H9 (cell line): Measurements from ENCODE around the gene PARM1. TPM values are rescaled to one million over a fixed set of nuclear protein-coding genes. Genes with fewer than 3 reads are reported as not detected.

Experiments used
- DNase-seq: peaks from one replicate; pipeline ENCODE4 v3.0.0-alpha.2; 2017
- H2AFZ ChIP-seq: one replicate; pipeline ENCODE4 v1.6.1; 2013; ENCODE audit warnings: mild to moderate bottlenecking, low read length, control low read depth, moderate library complexity
- H2AK5ac ChIP-seq: 2 replicates; pipeline ENCODE4 v1.6.1; 2013; ENCODE audit warnings: low read length, control low read depth, mixed read lengths; ENCODE audit not compliant: insufficient read length
- H2BK120ac ChIP-seq: one replicate; pipeline ENCODE4 v1.6.1; 2013; ENCODE audit warnings: low read depth, mild to moderate bottlenecking, low read length, control low read depth, inconsistent platforms; ENCODE audit not compliant: poor library complexity, severe bottlenecking
- H2BK12ac ChIP-seq: 2 replicates; pipeline ENCODE4 v1.6.1; 2013; ENCODE audit warnings: low read length, control low read depth, mixed read lengths, low read depth; ENCODE audit not compliant: insufficient read length
- H2BK15ac ChIP-seq: 2 replicates; pipeline ENCODE4 v1.6.1; 2013; ENCODE audit warnings: low read depth, low read length, control low read depth
- H2BK20ac ChIP-seq: one replicate; pipeline ENCODE4 v1.6.1; 2013; ENCODE audit warnings: low read depth, mild to moderate bottlenecking, low read length, control low read depth, inconsistent platforms; ENCODE audit not compliant: poor library complexity, severe bottlenecking
- H2BK5ac ChIP-seq: 2 replicates; pipeline ENCODE4 v1.6.1; 2013; ENCODE audit warnings: low read length, control low read depth, mixed read lengths; ENCODE audit not compliant: insufficient read length
- H3K14ac ChIP-seq: 2 replicates; pipeline ENCODE4 v1.6.1; 2013; ENCODE audit warnings: low read length, control low read depth; ENCODE audit not compliant: insufficient read depth
- H3K18ac ChIP-seq: 2 replicates; pipeline ENCODE4 v1.6.1; 2013; ENCODE audit warnings: low read depth, mild to moderate bottlenecking, mixed read lengths, low read length, control low read depth; ENCODE audit not compliant: insufficient read length
- H3K23ac ChIP-seq: 2 replicates; pipeline ENCODE4 v1.6.1; 2013; ENCODE audit warnings: low read length, control low read depth, mixed read lengths, low read depth; ENCODE audit not compliant: insufficient read length
- H3K23me2 ChIP-seq: 2 replicates; pipeline ENCODE4 v1.6.1; 2013; ENCODE audit warnings: low read depth, mild to moderate bottlenecking, mixed read lengths, low read length, control low read depth; ENCODE audit not compliant: insufficient read length, poor library complexity, severe bottlenecking
- H3K27ac ChIP-seq: 2 replicates; pipeline ENCODE4 v1.5.1; 2013; ENCODE audit warnings: low read length, control low read depth, mixed read lengths, low read depth; ENCODE audit not compliant: insufficient read length
- H3K27me3 ChIP-seq: 2 replicates; pipeline ENCODE4 v1.6.1; 2013; ENCODE audit warnings: low read length, control low read depth, inconsistent platforms; ENCODE audit not compliant: insufficient read depth
- H3K4ac ChIP-seq: 2 replicates; pipeline ENCODE4 v1.6.1; 2013; ENCODE audit warnings: low read depth, mild to moderate bottlenecking, control low read depth, inconsistent platforms, low read length, moderate library complexity
- H3K4me1 ChIP-seq: 2 replicates; pipeline ENCODE4 v1.6.1; 2013; ENCODE audit warnings: low read length, control low read depth, inconsistent platforms; ENCODE audit not compliant: insufficient read depth
- H3K4me2 ChIP-seq: 2 replicates; pipeline ENCODE4 v1.6.1; 2013; ENCODE audit warnings: low read length, control low read depth, mixed read lengths; ENCODE audit not compliant: insufficient read length, insufficient read depth
- H3K56ac ChIP-seq: 2 replicates; pipeline ENCODE4 v1.6.1; 2013; ENCODE audit warnings: low read depth, mild to moderate bottlenecking, mixed read lengths, low read length, control low read depth; ENCODE audit not compliant: insufficient read length
- H3K79me1 ChIP-seq: 2 replicates; pipeline ENCODE4 v1.6.1; 2013; ENCODE audit warnings: low read depth, mild to moderate bottlenecking, moderate library complexity, low read length, control low read depth, inconsistent platforms; ENCODE audit not compliant: insufficient read depth, poor library complexity, severe bottlenecking
- H3K79me2 ChIP-seq: 2 replicates; pipeline ENCODE4 v1.6.1; 2013; ENCODE audit warnings: low read length, control low read depth, inconsistent platforms; ENCODE audit not compliant: insufficient read depth
- H3K9ac ChIP-seq: 2 replicates; pipeline ENCODE4 v1.6.1; 2013; ENCODE audit warnings: low read length, control low read depth, mixed read lengths; ENCODE audit not compliant: insufficient read length; ENCODE audit errors: extremely low read depth
- H3K9me3 ChIP-seq: one replicate; pipeline ENCODE4 v1.6.1; 2013; ENCODE audit warnings: low read depth, low read length, inconsistent platforms; ENCODE audit not compliant: control insufficient read depth
- H3T11ph ChIP-seq: one replicate; pipeline ENCODE4 v1.6.1; 2013; ENCODE audit warnings: mild to moderate bottlenecking, low read length, control low read depth, inconsistent platforms
- H4K20me1 ChIP-seq: one replicate; pipeline ENCODE4 v1.6.1; 2013; ENCODE audit not compliant: control insufficient read depth, insufficient read length, insufficient read depth
- H4K5ac ChIP-seq: 2 replicates; pipeline ENCODE4 v1.6.1; 2013; ENCODE audit warnings: low read depth, mild to moderate bottlenecking, mixed read lengths, low read length, control low read depth; ENCODE audit not compliant: insufficient read length
- H4K8ac ChIP-seq: replicated peaks from 2 replicates; pipeline ENCODE4 v1.6.1; 2013; ENCODE audit warnings: low read length, control low read depth, mixed read lengths, low read depth; ENCODE audit not compliant: insufficient read length
- H4K91ac ChIP-seq: 2 replicates; pipeline ENCODE4 v1.6.1; 2013; ENCODE audit warnings: low read depth, mild to moderate bottlenecking, moderate library complexity, mixed read lengths, low read length, control low read depth; ENCODE audit not compliant: insufficient read length
- H3K27ac Mint-ChIP-seq, 3 experiments: 2 replicates in 2 of 3; 3 replicates in 1 of 3; pipeline ENCODE4 v1.8.0; 2020 to 2021; ENCODE audit warnings: mixed read lengths in 3 of 3, mild to moderate bottlenecking in 1 of 3, moderate library complexity in 1 of 3
- H3K27me3 Mint-ChIP-seq: 2 replicates; pipeline ENCODE4 v1.8.0; 2021; ENCODE audit warnings: low read depth, mild to moderate bottlenecking, moderate library complexity, mixed read lengths
- H3K36me3 Mint-ChIP-seq, 3 experiments: 2 replicates in 2 of 3; 3 replicates in 1 of 3; pipeline ENCODE4 v1.8.0; 2020 to 2021; ENCODE audit warnings: low read depth in 3 of 3, mixed read lengths in 3 of 3; ENCODE audit not compliant: insufficient read depth in 1 of 3
- H3K4me1 Mint-ChIP-seq, 2 experiments: 2 replicates each; pipeline ENCODE4 v1.8.0; 2020; ENCODE audit warnings: mixed read lengths in 2 of 2
- H3K4me3 Mint-ChIP-seq, 2 experiments: 2 replicates in 1 of 2; 3 replicates in 1 of 2; pipeline ENCODE4 v1.8.0; 2020 to 2021; ENCODE audit warnings: mild to moderate bottlenecking in 2 of 2, mixed read lengths in 2 of 2, moderate library complexity in 1 of 2
- H3K9me3 Mint-ChIP-seq, 2 experiments: 2 replicates in 1 of 2; 3 replicates in 1 of 2; pipeline ENCODE4 v1.8.0; 2020; ENCODE audit warnings: mild to moderate bottlenecking in 2 of 2, mixed read lengths in 2 of 2, moderate library complexity in 1 of 2
- CTCF ChIP-seq: fragments of 200-600 bp; sonication (generic); conservative IDR thresholded peaks from 3 replicates; pipeline ENCODE4 v1.8.0; 2021; ENCODE audit warnings: antibody characterized with exemption, mild to moderate bottlenecking
- WGBS: extraction: QIAGEN DNeasy Blood & Tissue Kit; methylation state at CpG from one replicate; pipeline ENCODE4 v1.1.7; 2013; ENCODE audit warnings: missing lambda C conversion rate, low lambda C conversion rate, mixed read lengths; ENCODE audit not compliant: insufficient read length; ENCODE audit errors: extremely low coverage; 5-methylcytosine and 5-hydroxymethylcytosine counted together
- total RNA-seq: library from RNA; stranded (reverse); gene quantifications from 2 replicates; pipeline ENCODE4 v1.2.1, GENCODE V29; 2021

Gene PARM1
- total RNA-seq, 1 experiment from 2014 or later, result 2.0 TPM

- no peak overlapping the region for H3K27ac Mint-ChIP-seq
- no CpG with 5 or more reads among the region's 10 CpGs for WGBS
- H3K4me1 Mint-ChIP-seq, result peaks cover 13 to 20% of the 10 kb centered on the region in 2 experiments
- no peak overlapping the region for H2AK5ac ChIP-seq
- H2BK20ac ChIP-seq, result no peak overlapping the region
- H4K5ac ChIP-seq, result no peak overlapping the region
- H3T11ph ChIP-seq, result no peak overlapping the region
- no peak overlapping the region for H3K14ac ChIP-seq
- H3K23ac ChIP-seq, result no peak overlapping the region
- H3K79me2 ChIP-seq, result no peaks in the 10 kb centered on the region
- H2BK120ac ChIP-seq, result no peak overlapping the region
- H2BK12ac ChIP-seq, result no peak overlapping the region
- H3K27me3 Mint-ChIP-seq, result peaks cover 43% of the 10 kb centered on the region
- H3K23me2 ChIP-seq, result peaks cover 14% of the 10 kb centered on the region
- no peak for TF ChIP-seq CTCF
- H2BK15ac ChIP-seq, result no peak overlapping the region
- H2AFZ ChIP-seq, result no peak overlapping the region
- peak overlapping the region; percentile 76 to 91; a peak in 4 of 5 replicates for H3K4me3 Mint-ChIP-seq
- no peak for DNase-seq
- H3K4me2 ChIP-seq, result peak overlapping the region; percentile 97
- H4K20me1 ChIP-seq, result no peaks in the 10 kb centered on the region
- H3K36me3 Mint-ChIP-seq, result peaks cover 0 to 2% (median 0%) of the 10 kb centered on the region in 3 experiments; a peak in 1 of 7 replicates
- H3K9ac ChIP-seq, result no peak overlapping the region
- peaks cover 0 to 2% of the 10 kb centered on the region in 2 experiments; a peak in 2 of 5 replicates for H3K9me3 Mint-ChIP-seq
- no peak overlapping the region for H3K56ac ChIP-seq
- H3K4ac ChIP-seq, result no peak overlapping the region
- no peaks in the 10 kb centered on the region for H3K79me1 ChIP-seq
- no peak overlapping the region for H3K18ac ChIP-seq
- no peaks in the 10 kb centered on the region for H3K9me3 ChIP-seq
- no peak overlapping the region for H4K8ac ChIP-seq
- no peak overlapping the region for H3K27ac ChIP-seq
- peaks cover 2% of the 10 kb centered on the region; the same call in 1 of the 2 replicates for H3K4me1 ChIP-seq
- peaks cover 18% of the 10 kb centered on the region; the same call in 1 of the 2 replicates for H3K27me3 ChIP-seq
- H4K91ac ChIP-seq, result no peak overlapping the region
- H2BK5ac ChIP-seq, result no peak overlapping the region
Observed at GRCh38 chr4:74934888-74935287, 2.0 kb downstream of the PARM1 start.
